Adrenal gland (tissue), 12 donors: ENCODE results near the gene DHRS3. TPM values are rescaled to one million over a fixed set of nuclear protein-coding genes. Genes with fewer than 3 reads are reported as not detected.

Experiments
- DNase-seq, 7 donors: peaks; one replicate each; pipeline ENCODE4 v3.0.0-alpha.2; 2019 to 2020
- H3K27ac ChIP-seq, 5 donors: fragments of 200-600 bp; sonication (generic) in 4 of 5; 1 replicate in 3 of 5; 2 replicates in 2 of 5; pipeline versions ENCODE4 v1.5.1 to v1.8.0; 2016 to 2020; ENCODE audit warnings: mild to moderate bottlenecking in 1 of 5
- H3K27me3 ChIP-seq: fragments of 200-600 bp; 2 replicates; pipeline ENCODE4 v1.8.0; 2021
- H3K36me3 ChIP-seq, 2 donors: fragments of 200-600 bp; replicated peaks in 1 of 2; 1 replicate in 1 of 2; 2 replicates in 1 of 2; pipeline versions ENCODE4 v1.5.1 to v1.8.0; 2018 to 2022
- H3K4me1 ChIP-seq, 2 donors: fragments of 200-600 bp; replicated peaks in 1 of 2; 1 replicate in 1 of 2; 2 replicates in 1 of 2; pipeline versions ENCODE4 v1.5.1 to v1.8.0; 2018 to 2021
- H3K4me3 ChIP-seq, 4 donors: fragments of 200-600 bp; sonication (generic) in 3 of 4; one replicate each; pipeline ENCODE4 v1.5.1; 2016 to 2018
- H3K9me3 ChIP-seq, 3 donors: fragments of 200-600 bp; sonication (generic) in 1 of 3; replicated peaks in 1 of 3; 1 replicate in 2 of 3; 2 replicates in 1 of 3; pipeline versions ENCODE4 v1.5.1 to v1.8.0; 2016 to 2021
- CTCF ChIP-seq, 6 experiments: fragments of 450-650 bp in 4 of 6; fragments of 200-600 bp in 2 of 6; sonication (generic) in 1 of 6; IDR thresholded peaks; 1 replicate in 5 of 6; 2 replicates in 1 of 6; pipeline versions ENCODE4 v1.5.1 to v1.8.0; 2016 to 2021; ENCODE audit warnings: antibody characterized with exemption in 6 of 6, mild to moderate bottlenecking in 2 of 6, moderate library complexity in 1 of 6
- POLR2A ChIP-seq, 2 donors: fragments of 450-650 bp; IDR thresholded peaks; one replicate each; pipeline ENCODE4 v1.6.1; 2017; ENCODE audit warnings: antibody characterized with exemption in 2 of 2, mild to moderate bottlenecking in 2 of 2, moderate library complexity in 1 of 2
- WGBS, 4 donors: extraction: QIAGEN DNeasy Blood & Tissue Kit in 2 of 4; methylation state at CpG; one replicate each; pipeline versions ENCODE4 v1.1.5 to v1.1.7; 2013 to 2017; 5-methylcytosine and 5-hydroxymethylcytosine counted together
- intact Hi-C, 2 donors: fragments of 100-400 bp; cut with DNase I; formaldehyde crosslinking; loops; one replicate each; pipeline versions ENCODE4 v1.14.1 to v1.15.0; 2022 to 2023
- polyA plus RNA-seq, 3 donors: library from polyadenylated mRNA; stranded (reverse); fragments of 200-250 nt in 2 of 3; fragments of 350-450 nt in 1 of 3; fragmentation: Illumina TruSeq in 1 of 3; extraction: RNeasy Lipid Tissue Mini Kit (QIAGEN cat#74804) in 1 of 3; gene quantifications; one replicate each; pipeline ENCODE4 v1.2.3, GENCODE V29; 2013 to 2014
- total RNA-seq, 9 donors: library from RNA; depleted of rRNA in 4 of 9; stranded (reverse); fragments of >200 nt in 4 of 9; fragments of 120-200 nt in 1 of 9; fragmentation: NEBNext Ultra II Directional in 1 of 9; extraction: Animal tissue kit (Norgen Biotek cat#: 25700) in 1 of 9; gene quantifications; one replicate each; pipeline versions ENCODE4 v1.1.0 to v1.2.4, GENCODE V29; 2013 to 2023
- donor health status: healthy with polysubstance abuse.
- donor health status: Bipolar disorder and iron deficiency.
- donor health status: DM: yes; HTN: yes; CAD: no.
- donor health status: DM: no; HTN: no; CAD: no.
- donor health status: DM: no; HTN: no; CAD: no.
- donor health status: DM: yes; HTN: yes; CAD: no.

DHRS3 gene
- total and polyA plus RNA-seq, 12 donors, result 7.7 to 72.4 (median 41.3) TPM

DNA sequence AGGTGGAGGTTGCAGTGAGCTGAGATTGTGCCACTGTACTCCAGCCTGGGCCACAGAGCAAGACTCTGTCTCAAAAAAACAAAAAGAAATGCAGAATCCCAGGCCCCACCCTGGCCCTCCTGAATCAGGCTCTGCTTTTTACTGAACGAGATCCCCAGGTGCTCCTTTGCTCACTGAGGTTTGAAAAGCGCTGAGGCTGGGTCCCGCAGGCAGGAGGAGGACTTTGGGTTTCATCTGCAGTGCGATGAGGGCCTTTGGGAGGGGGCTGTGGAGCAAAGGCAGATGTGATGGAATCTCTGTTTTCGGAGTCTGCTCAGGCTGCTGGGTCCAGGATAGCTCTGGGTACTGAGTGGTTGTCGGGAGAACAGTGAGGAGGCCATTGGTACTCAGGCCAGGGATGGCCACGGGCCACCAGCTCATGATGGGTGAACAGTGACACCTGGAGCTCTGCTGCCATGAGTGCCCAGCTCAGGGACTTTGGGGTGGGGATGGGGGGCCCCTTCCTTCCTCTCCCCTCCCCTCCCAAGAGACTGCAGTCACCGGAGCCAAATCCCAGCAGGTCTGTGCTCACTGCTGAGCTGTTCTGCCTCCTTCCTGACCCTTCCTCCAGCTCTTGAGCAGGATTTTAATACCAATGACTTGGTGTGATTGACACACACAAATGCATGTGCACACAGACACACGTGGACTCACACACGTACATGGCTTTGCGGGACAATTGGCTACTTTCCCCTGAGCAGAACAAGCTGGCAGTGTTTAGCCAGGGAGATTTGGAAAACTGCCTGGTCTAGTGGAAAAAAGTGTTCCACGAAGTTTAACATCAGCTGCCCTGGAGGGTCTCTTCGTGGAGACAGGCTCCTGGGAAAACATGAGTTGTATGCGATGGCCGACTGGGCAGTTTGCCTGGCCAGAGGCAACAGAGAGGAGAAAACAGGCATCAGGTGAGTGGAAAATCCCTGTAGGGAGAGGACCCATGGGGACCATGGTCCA is 3.6 kb upstream of the DHRS3 start:
- Histone ChIP-seq H3K27me3 (no peaks in the 10 kb centered on the region), H3K4me1 (peaks cover 11 to 28% of the 10 kb centered on the region in 2 donors), H3K36me3 (no peaks in the 10 kb centered on the region), H3K9me3 (no peaks in the 10 kb centered on the region), H3K4me3 (no peak overlapping the region), H3K27ac (peak overlapping the region in 1 of 5 donors; percentile 12)
- 75 to 82% (median 78%) methylated on average over 13 to 15 of the region's 15 CpGs for WGBS, 4 donors
- intact Hi-C loops, result loop anchor here in 1 of 2 donors (5.0 kb wide), 1 partner anchor 304 kb away; no protein-coding TSS in a partner anchor
- TF ChIP-seq CTCF (IDR thresholded peaks at IDR 0.05), result no peak
- TF ChIP-seq POLR2A (IDR thresholded peaks at IDR 0.05), result no peak
- no peak for DNase-seq

GRCh38 chr1:12620931-12621330 is 2.9 kb upstream of the DHRS3 start:
- TF ChIP-seq CTCF (IDR thresholded peaks at IDR 0.05) (no peak), POLR2A (IDR thresholded peaks at IDR 0.05) (no peak)
- Histone ChIP-seq H3K36me3 (no peaks in the 10 kb centered on the region), H3K27me3 (no peaks in the 10 kb centered on the region), H3K4me3 (no peak overlapping the region), H3K9me3 (no peaks in the 10 kb centered on the region), H3K27ac (peak overlapping the region in 1 of 5 donors; percentile 92), H3K4me1 (peaks cover 17 to 35% of the 10 kb centered on the region in 2 donors)
- intact Hi-C loops, result loop anchor here in 1 of 2 donors (5.0 kb wide), 1 partner anchor 304 kb away; no protein-coding TSS in a partner anchor
- DNase-seq, result no peak
- 83 to 94% (median 90%) methylated on average over 5 to 8 of the region's 8 CpGs for WGBS, 4 donors

GRCh38 chr1:12620488-12620865 is 2.5 kb upstream of the DHRS3 start:
- Histone ChIP-seq H3K9me3 (no peaks in the 10 kb centered on the region), H3K27me3 (no peaks in the 10 kb centered on the region), H3K4me3 (no peak overlapping the region), H3K36me3 (no peaks in the 10 kb centered on the region), H3K27ac (peak overlapping the region in 1 of 5 donors; percentile 92), H3K4me1 (peaks cover 17 to 39% of the 10 kb centered on the region in 2 donors)
- intact Hi-C loops, result loop anchor here in 1 of 2 donors (5.0 kb wide), 1 partner anchor 303 kb away; no protein-coding TSS in a partner anchor
- TF ChIP-seq CTCF (IDR thresholded peaks at IDR 0.05), result no peak
- TF ChIP-seq POLR2A (IDR thresholded peaks at IDR 0.05), result no peak
- DNase-seq, result no peak
- WGBS, 4 donors, result 30 to 47% (median 47%) methylated on average over 4 of the region's 4 CpGs

DNA sequence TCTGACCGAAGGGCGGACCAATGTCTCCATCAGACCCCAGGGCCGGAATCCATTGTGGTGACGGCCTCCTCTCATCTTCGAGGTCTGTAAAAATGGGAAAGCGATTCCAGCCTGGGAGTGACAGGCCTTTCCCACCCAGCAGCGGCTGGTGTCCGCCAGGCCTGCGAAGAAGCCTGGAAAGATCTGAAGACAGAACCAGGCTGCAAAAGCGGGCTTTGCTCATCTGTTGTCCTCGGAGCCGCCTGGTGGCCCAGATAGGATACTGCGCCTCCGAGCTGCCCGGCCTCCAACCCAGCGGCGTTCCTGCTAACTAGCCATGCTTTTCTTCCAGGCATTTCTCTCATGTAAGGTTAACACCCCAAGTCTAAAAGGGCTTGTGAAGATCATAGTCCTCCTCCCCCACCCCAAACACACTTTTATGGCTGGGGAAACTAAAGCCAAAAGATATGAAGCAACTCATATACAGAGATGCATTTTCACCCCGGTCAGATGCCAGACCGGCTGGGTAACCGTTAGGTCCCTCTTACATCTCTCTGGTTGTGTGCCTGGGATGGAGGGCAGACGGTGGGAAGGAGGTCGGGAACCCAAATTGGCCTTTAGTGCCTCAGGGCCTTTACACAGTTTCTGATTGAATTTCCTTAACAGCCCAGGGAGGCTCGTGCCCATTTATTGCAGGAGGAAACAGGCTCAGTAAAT is 1.9 kb upstream of the DHRS3 start:
- DNase-seq, result peak; percentile 84 to 95 (median 91)
- TF ChIP-seq POLR2A (IDR thresholded peaks at IDR 0.05), result no peak
- TF ChIP-seq CTCF (IDR thresholded peaks at IDR 0.05), result peak; percentile 92 to 98 (median 95)
- H3K36me3 ChIP-seq, result no peaks in the 10 kb centered on the region
- intact Hi-C loops, result loop anchor here (5.0 to 10.0 kb wide), 3 partner anchors 75 to 305 kb away; no protein-coding TSS in a partner anchor
- H3K4me1 ChIP-seq, result peaks cover 17 to 45% of the 10 kb centered on the region in 2 donors
- H3K9me3 ChIP-seq, result no peaks in the 10 kb centered on the region
- peak overlapping the region in 1 of 4 donors; percentile 67 for H3K4me3 ChIP-seq
- 16 to 28% (median 21%) methylated on average over 13 to 23 of the region's 23 CpGs for WGBS, 4 donors
- H3K27me3 ChIP-seq, result no peaks in the 10 kb centered on the region
- H3K27ac ChIP-seq, result peak overlapping the region in 4 of 5 donors; percentile 67 to 92 (median 82)
